Embryonic facial prominence (tissue), 1 donor: Measurements from ENCODE around the gene HDAC8.
"Not testable (repeated sequence)": the region's sequence is repeated elsewhere in the genome, so short reads cannot be mapped to it uniquely, and the experiment has no call there.

Experiments
- DNase-seq: peaks from one replicate; pipeline ENCODE4 v3.0.0-alpha.2; 2016; ENCODE audit errors: extremely low spot score

The HDAC8 gene

GRCh38 chrX:72536542-72536941, 36.1 kb downstream of the HDAC8 start:
- no peak for DNase-seq

- DNase-seq: no peak
Observed at GRCh38 chrX:72532366-72532765, 40.3 kb downstream of the HDAC8 start.

GRCh38 chrX:72526534-72527508, 45.8 kb downstream of the HDAC8 start:
- no peak for DNase-seq

GRCh38 chrX:72498782-72499181, 73.9 kb downstream of the HDAC8 start:
- DNase-seq: no peak

GRCh38 chrX:72495046-72495445, 77.6 kb downstream of the HDAC8 start:
- DNase-seq: no peak

- no peak for DNase-seq
Observed at GRCh38 chrX:72492499-72492898, 80.1 kb downstream of the HDAC8 start.

GRCh38 chrX:72490221-72490620, 82.4 kb downstream of the HDAC8 start:
- not testable (repeated sequence) for DNase-seq

GRCh38 chrX:72487661-72488060, 85.0 kb downstream of the HDAC8 start:
- no peak for DNase-seq

GRCh38 chrX:72479324-72480274, 93.0 kb downstream of the HDAC8 start:
- no peak for DNase-seq

- DNase-seq: no peak
Observed at GRCh38 chrX:72478853-72479252, 93.8 kb downstream of the HDAC8 start.

- DNase-seq: no peak
Observed at GRCh38 chrX:72478351-72478750, 94.3 kb downstream of the HDAC8 start.

GRCh38 chrX:72477781-72478181, 94.9 kb downstream of the HDAC8 start:
- peak; percentile 69 for DNase-seq

- DNase-seq: no peak
Observed at GRCh38 chrX:72477376-72477775, 95.3 kb downstream of the HDAC8 start.

- no peak for DNase-seq
Observed at GRCh38 chrX:72475952-72476668, 96.5 kb downstream of the HDAC8 start.

GRCh38 chrX:72475338-72475737, 97.3 kb downstream of the HDAC8 start:
- no peak for DNase-seq

- DNase-seq: no peak
Observed at GRCh38 chrX:72470532-72471223, 102.0 kb downstream of the HDAC8 start.

GRCh38 chrX:72470117-72470516, 102.5 kb downstream of the HDAC8 start:
- DNase-seq: no peak

- DNase-seq: no peak
Observed at GRCh38 chrX:72468607-72469006, 104.0 kb downstream of the HDAC8 start.

GRCh38 chrX:72467135-72467534, 105.5 kb downstream of the HDAC8 start:
- DNase-seq: no peak

- no peak for DNase-seq
Observed at GRCh38 chrX:72466493-72466892, 106.2 kb downstream of the HDAC8 start.

- DNase-seq: no peak
Observed at GRCh38 chrX:72465889-72466288, 106.8 kb downstream of the HDAC8 start.
